ENCODE data around the gene CYB5A. TPM values are rescaled to one million over a fixed set of nuclear protein-coding genes. Genes with fewer than 3 reads are reported as not detected.
"Not testable (repeated sequence)": the region's sequence is repeated elsewhere in the genome, so short reads cannot be mapped to it uniquely, and the experiment has no call there.

CYB5A gene, protein sequence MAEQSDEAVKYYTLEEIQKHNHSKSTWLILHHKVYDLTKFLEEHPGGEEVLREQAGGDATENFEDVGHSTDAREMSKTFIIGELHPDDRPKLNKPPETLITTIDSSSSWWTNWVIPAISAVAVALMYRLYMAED
- 10 to 100 TPM; 39.8 to 46.7 TPM for total RNA-seq
- long read RNA-seq, donor 1, transcript CYB5A-202 (5 exons, 3,283 nt): major isoform, 15 of 15 reads
- long read RNA-seq, donor 1, partial matches to known transcripts: 0 of 15 reads
- long read RNA-seq, donor 1, other reads (novel, unspliced or antisense): 0 of 15 reads
- long read RNA-seq, donor 2, transcript CYB5A-202 (5 exons, 3,283 nt): major isoform, 28 of 32 reads
- long read RNA-seq, donor 2, partial matches to known transcripts: 0 of 32 reads
- long read RNA-seq, donor 2, other reads (novel, unspliced or antisense): 3 of 32 reads

DNA sequence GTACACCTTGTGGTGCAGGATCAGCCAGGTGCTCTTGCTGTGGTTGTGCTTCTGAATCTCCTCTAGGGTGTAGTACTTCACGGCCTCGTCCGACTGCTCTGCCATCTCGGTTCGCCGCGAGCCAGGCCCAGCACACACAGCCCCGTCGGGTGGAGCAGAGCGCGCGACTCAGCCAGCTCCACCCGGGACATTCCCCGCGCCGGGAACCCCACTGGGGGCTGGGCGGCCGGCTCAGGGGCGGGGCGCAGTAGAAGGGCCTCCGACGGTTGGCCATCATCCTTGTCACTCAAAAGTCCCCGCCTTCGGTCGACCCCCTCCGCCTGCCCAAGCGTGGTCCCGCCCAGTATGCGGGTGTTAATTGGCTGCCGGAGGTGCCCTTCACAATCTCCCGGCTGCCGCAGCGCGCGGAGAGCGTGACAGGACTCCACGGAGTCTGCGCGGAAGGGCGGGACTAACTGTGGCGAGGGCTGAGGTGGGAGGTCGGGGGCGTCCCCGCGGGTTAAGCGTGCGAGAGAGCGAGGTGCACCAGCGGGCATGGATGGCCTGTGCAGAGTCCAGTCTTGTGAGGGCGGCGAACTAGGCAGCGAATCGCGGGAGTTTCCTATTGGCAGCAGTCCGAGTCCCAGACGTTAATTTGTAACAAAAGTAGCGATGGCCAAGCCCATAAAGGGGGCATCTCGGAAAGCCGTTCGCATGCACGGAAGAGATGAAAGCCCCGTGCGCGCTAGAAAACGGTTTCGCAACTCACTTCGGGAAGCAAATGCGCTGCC, at the start of gene CYB5A:
Gene CYB5A (minus strand): TSS at position 193 of the 770 bp plus-strand sequence. CDS start 88 bp downstream, at position 105.
- intact Hi-C loops (cut with DNase I): no loop called here

DNA sequence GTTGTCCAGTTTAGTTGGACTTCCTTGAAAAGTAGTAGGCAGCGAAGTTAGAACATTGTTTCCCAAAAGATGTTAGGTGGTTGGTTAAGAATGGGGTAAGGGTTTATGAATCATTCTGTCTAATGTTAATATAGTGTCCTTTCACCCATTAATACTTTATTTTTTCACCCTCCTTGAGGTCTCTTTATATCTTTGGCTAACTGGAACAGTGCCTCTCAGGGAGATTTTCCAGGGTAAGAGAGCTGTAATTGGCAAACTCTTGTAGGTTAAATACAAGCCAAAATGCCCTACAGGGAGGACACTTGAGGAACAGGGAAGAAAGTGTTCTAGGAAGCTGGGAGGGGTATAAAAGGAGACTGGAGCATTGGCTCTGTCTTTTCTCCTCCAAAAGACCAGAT, 46.1 kb upstream of the CYB5A start:
- DNase-seq (ENCODE audit: low spot score): no peak
- intact Hi-C loops (cut with DNase I): loop anchor here in 1 of 2 donors (10.0 kb wide), 1 partner anchor 143 kb away; no protein-coding TSS in a partner anchor

More for the DNA sequence above, at the start of gene CYB5A:
- DNase-seq (ENCODE audit: low spot score): peak; percentile 99

DNA sequence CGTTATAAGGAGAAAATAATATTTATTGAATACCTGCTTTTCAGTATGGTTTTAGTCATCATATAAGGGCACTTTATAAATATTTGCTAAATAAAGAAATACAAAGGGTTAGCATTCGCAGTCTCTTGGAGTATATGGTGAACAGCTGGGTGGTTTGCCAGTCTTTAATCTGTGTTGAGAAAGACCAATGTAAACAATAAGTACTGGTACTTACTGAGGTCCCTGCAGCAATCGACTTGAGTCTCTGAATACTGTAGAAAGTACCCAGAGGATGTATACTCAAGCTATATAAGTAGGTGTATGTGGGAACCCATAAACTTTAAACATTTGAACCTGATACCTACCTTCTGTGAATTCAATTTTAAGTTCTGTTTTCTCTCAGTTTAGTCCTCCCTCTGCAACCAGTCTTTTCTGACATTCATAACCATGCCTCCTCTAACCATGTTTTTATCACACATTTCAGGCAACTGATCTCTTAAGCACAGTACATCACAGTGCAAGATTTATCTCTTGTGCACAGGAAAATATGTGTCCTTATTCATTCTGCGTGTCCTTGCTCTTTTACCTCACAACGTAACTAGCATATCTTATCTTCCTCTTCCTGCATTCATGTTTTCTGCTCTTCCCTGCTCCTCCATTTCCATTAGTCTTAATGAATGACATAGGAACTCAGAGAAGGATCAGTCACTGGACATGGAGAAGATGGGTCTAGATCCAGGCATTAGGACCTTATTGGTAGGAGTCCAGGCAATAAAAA, 45.6 kb upstream of the CYB5A start:
- intact Hi-C loops (cut with DNase I): loop anchor here in 1 of 2 donors (10.0 kb wide), 1 partner anchor 143 kb away; no protein-coding TSS in a partner anchor

DNA sequence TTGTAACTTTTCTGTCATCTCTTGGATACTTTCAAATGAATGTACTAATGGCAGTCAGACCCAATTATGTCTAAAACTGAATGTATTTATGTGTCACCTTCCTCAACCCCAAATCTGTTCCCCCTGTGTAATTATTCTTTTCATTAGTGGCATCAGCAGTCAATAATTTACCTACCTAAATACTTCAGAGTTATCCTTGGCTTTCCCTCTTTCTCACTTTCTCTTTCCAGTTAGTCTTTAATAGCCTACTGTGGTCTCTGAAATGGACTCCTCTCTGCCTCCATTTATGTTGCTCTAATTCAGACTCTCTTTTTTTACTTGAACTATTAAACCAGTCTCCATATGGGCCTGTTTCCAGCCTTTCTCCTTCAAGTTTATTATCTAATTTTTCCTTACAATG, 44.9 kb upstream of the CYB5A start:
- no peak for DNase-seq (ENCODE audit: low spot score)
- intact Hi-C loops (cut with DNase I): loop anchor here in 1 of 2 donors (10.0 kb wide), 1 partner anchor 142 kb away; no protein-coding TSS in a partner anchor

More for the DNA sequence above, 45.6 kb upstream of the CYB5A start:
- no peak for DNase-seq (ENCODE audit: low spot score)

DNA sequence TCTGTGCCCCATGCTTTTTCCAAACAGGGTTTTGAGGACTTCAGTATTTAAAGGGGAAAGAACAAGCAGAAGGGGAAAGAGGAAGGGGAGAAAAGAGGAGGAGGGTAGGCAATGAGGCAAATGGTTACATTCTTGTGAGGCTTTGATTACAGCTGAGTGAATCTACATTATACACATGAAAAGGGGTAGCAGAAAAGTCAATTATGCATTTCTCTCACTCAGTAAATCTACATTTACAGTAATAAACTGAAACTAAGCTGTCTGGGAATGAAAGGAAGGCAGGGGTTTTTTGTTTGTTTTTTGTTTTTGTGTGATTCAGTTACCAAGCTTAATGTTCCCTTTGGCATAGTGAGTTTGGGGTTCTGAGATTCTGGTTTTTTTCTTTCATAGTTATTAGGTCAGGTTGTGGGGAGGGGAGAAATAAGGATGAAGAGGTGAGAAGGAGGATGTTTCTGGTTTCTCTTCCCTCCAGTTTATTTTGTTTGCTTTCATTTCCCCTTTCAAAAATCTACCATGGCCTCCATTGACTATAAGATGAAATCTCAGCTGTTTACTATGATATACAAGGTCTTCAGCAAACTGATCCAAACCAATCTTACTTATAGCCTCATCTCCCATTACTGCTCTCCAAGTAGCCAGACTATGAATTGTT, 42.6 kb upstream of the CYB5A start:
- intact Hi-C loops (cut with DNase I): loop anchor here in 1 of 2 donors (10.0 kb wide), 1 partner anchor 140 kb away; no protein-coding TSS in a partner anchor
- DNase-seq (ENCODE audit: low spot score): no peak

DNA sequence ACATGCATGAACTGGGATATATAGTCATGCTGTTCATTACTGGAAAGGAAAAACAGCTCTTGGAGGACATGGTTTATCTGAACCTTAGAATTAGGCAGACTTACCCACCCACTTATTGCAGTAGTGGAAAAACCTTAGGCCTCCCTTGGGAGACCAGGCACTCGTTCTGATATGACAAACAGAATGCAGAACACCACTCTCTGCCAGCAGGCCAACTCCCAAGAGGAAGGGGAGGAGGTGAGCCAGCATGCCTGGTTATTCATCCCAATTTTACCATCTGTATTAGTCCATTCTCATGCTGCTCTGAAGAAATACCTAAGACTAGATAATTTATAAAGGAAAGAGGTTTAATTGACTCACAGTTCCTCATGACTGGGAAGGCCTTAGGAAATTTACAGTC, 41.3 kb upstream of the CYB5A start:
- no peak for DNase-seq (ENCODE audit: low spot score)
- intact Hi-C loops (cut with DNase I): loop anchor here in 1 of 2 donors (10.0 kb wide), 1 partner anchor 138 kb away; no protein-coding TSS in a partner anchor

DNA sequence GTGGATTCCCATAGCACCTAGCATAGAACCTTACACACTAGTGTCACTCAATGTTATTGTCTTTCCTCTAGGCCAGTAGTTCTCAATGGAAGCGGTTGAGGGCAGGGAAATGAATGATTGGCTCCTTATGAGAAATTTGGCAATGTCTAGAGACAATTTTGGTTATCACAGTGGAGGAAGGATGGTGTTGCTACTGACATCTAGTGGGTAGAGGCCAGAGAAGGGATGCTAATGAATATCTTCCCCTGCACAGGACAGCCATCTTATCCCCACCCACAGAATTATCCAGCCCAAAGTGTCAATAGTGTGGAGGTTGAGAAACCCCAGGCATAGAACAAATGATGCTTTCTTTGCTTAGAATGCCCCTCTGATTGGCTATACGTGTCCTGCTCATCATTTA, 39.6 kb upstream of the CYB5A start:
- no peak for DNase-seq (ENCODE audit: low spot score)
- intact Hi-C loops (cut with DNase I): loop anchor here in 1 of 2 donors (10.0 kb wide), 1 partner anchor 137 kb away; no protein-coding TSS in a partner anchor

DNA sequence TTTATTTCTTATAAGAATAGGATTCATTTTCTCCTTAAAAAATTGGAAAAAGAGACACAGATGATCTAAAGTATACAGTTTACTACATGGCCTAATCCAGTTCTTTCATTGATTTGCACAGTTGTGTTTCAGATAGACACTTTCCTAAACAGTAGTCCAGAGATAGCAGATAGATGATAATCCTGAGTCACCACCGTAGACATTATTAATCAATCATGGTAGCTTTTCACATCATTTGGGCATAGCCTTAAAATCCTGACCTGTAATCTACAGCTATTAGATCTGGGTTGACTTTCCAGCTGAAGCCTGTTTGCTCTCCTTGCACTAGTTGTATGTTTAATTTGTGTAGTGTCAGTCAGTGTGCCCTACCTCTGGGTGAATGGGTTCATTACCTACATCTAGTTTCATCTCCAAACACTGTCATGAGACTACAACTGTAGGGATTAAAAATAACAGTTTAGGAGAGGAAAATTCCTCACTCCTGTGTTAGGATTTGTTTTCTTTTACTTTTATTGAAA, 38.0 kb upstream of the CYB5A start:
- DNase-seq (ENCODE audit: low spot score): no peak
- intact Hi-C loops (cut with DNase I): loop anchor here in 1 of 2 donors (10.0 kb wide), 1 partner anchor 135 kb away; no protein-coding TSS in a partner anchor

DNA sequence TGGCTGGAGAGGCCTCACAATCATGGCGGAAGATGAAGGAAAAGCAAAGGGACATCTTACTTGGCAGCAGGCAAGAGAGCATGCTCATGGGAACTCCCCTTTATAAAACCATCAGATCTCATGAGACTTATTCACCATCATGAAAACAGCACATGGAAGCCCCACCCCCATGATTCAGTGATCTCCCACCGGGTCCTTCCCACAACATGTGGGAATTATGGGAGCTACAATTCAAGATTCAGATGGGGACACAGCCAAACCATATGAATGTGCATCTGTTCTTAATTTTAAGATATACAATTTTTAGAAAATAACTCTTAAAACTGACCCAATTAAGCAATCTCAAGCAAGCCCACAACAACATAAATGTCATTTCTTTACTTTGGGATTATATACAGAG, 36.4 kb upstream of the CYB5A start:
- intact Hi-C loops (cut with DNase I): no loop called here
- DNase-seq (ENCODE audit: low spot score): no peak

DNA sequence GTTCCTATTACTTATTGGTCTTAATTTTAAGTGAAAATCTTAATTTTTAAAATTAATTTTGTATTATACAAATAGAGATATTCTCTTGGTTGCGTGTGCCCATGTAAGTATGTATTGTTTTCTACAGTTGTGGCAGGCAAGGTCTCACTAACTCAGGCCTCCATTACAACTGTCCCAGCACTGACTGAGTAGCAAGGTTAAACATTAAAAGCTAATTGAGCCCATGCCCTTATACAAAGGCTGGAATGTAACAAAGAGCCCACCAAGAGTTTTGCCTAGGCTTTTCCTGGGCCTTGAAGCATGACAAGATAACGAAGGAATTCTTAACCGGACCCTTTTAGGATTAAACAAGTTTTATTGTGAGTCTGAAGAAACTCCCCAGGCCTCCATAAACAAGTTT, 35.0 kb upstream of the CYB5A start:
- DNase-seq (ENCODE audit: low spot score); intact Hi-C loops (cut with DNase I): not testable (repeated sequence)

DNA sequence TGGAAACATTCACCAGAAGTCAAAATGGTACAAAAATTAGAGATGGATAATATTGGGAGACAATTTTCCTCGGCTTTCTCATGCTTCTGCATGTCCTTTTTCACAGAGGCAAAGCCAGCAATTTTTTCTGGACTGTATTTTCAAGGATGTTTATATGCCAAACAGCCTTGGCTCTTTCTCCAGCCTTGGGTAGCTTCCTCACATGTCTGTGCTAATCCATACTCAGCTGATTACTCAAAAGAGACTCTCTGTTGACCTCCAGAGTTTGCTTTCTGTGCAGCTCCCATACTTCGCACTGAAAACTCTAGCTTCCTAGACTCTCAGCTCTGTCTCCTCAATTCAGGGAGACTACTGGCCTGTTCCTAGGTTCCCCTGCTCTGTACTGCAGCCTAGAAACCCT, 34.5 kb upstream of the CYB5A start:
- no peak for DNase-seq (ENCODE audit: low spot score)
- intact Hi-C loops (cut with DNase I): no loop called here

DNA sequence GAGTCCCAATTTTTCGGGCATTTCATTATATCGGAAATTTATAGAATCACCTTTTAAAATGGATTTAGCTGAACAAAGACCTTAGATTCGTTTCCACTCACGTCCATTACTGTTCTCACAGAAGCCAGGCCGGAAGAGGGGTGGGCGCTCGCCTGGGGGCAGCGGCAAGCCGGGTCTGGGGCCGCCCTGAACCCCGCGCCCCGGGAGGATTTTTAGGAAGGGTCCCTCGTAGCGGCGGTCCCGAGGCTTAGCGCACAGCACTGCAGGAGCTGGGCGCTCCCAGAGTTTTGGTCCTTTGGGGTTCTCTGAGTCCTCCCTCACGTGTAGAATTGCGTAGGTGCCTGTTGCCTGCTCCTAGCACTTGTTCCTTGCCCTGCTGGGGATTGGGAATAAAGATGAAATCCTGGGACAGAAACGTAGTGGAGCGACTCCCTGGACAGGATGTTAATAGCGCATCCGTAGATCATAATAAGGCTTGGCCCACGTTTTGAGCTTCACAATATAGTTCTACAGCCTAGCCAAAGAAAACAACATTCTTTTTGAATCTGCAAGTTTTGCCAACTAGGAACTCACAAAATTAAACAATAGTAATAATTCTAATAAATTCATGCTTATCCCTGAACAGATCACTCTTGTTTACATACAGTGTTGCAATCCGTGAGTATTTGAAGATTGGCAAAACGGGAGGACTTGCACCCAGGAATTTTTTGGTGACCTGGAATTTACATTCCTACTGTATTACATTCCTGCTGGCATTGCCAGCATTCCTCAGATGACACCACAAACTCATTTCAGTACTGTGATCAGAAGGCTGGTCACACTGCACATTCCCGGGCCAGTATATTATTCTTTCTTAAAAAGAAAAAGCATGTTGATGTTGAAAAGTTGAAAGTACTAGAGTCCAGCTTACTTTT, 24.8 kb upstream of the CYB5A start:
- intact Hi-C loops (cut with DNase I): no loop called here
- no peak for DNase-seq (ENCODE audit: low spot score)

DNA sequence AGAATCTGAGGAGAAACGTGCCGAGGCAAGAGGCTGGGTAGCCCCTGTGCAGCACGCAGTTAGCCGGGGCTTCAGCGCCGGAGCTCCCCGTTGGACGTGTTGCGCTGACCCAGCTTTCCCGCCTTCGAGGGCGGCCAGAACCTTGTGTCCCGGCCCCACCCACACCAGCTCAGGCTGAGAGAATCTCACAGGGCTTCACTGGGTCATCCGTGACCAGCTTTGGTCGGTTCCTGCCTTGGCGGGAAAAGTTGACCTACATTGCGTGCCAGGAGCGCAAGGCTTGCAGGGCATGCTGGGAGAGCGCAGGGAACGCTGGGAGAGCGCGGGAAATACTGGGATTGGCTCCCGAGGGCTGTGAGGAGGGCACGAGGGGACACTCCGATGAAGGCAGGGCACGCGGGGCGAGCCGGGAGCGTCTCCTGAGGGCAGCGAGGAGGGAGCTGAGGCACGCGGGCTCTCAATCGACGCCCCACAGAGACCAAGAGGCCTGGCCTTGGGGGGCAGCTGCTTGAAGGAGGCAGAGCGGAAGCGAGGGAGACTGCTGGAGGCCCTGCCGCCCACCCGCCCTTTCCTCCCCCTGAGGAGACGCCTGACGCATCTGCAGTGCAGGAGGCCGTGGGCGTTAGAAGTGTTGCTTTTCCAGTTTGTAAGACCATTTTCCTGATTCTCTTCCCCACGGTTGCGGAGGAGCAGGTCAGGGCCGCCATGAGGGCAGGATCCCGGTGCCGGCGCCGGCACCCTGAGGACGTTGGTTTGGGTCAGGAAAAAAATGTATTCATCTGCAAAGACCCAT, 23.9 kb upstream of the CYB5A start, which contains the start of gene C18orf63:
Gene C18orf63 (plus strand): TSS at position 376 of the 793 bp plus-strand sequence. CDS start 2,027 bp downstream, outside the sequence.
- intact Hi-C loops (cut with DNase I): no loop called here
- no peak for DNase-seq (ENCODE audit: low spot score)

DNA sequence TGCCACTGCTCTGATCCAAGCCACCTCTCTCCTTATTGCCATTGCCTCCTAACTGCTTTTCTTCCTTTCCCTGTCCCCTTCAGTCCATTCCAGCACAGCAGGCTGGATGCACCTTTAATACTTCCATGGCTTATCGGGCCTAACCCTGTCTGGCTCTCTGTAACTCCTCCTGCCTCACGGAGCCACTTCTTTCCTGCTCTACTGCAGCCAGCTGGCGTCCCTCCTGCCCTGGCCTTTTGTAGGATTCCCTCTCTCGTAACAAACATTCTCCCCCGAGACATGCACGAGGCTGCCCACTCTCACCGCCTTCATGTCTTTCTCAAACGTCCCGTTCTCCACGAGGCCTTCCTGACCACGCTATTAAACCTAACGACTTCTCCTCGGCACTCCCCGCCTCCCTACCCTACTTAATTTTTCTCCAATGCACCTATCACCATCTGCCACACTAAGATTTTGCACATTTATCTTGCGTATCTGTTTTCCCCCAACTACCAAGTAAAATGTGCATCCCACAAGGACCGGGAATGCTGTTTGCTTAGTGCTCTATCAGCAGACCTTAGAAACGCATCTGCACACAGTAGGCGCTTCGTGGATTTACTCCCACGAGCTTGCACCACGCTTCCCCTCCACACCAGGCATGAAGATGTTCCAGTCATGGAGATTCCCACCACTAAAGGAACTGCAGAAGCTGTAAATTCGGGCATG, 23.1 kb upstream of the CYB5A start:
- intact Hi-C loops (cut with DNase I): no loop called here
- DNase-seq (ENCODE audit: low spot score): no peak

DNA sequence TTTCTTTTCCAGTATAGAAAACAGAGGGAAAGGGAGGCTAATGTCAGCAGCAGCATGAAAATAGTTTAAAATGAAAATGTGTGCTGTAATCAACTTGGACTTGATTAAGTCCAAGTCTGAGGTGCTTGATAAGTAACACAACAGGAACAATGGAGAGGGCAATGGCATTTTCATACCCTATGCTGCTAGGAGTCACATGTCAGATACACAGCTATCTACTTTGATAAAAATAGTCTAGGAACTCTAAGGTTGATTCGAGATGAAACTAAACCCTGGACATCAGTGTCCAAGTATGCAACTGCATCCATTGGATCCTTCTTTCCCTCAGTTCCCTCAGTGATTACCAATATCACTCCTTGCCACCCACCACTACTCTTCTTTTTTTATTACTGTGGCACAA, 19.2 kb upstream of the CYB5A start:
- intact Hi-C loops (cut with DNase I): no loop called here
- DNase-seq (ENCODE audit: low spot score): no peak

DNA sequence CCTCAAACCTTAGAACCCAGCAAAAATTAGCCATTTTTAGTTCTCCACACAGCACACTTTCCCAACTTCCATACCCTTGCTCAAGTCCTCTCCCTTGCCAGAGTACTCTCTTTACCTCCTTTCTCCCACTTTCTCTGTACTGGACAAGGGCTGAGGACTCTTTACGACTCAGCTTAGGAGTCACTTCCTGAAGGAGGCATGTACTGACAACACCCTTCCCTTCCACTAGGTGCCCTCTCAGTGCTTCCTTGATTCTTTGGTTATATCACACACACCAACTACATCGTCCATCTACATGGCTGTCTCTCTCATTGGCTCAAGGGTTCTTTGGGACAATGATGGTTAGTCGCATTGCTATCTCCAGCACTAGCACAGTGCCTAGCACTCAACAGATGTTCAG, 18.6 kb upstream of the CYB5A start:
- intact Hi-C loops (cut with DNase I): no loop called here
- DNase-seq (ENCODE audit: low spot score): no peak

All from posterior vena cava (tissue), 2 donors.